Activated CD8-positive, alpha-beta memory T cell treated with anti-CD3 and anti-CD28 coated beads for 36 hours (primary cell): ENCODE data around the gene RTN4. TPM values are rescaled to one million over a fixed set of nuclear protein-coding genes. Genes with fewer than 3 reads are reported as not detected.

Source experiments
- CTCF ChIA-PET: fragments of 350-600 bp; sonication (Branson Sonifier 250); formaldehyde crosslinking; loops from one replicate; lab custom pipeline; 2021; ENCODE audit warnings: antibody characterized with exemption; lab: Charles Lee
- POLR2A ChIA-PET: fragments of 350-600 bp; sonication (Branson Sonifier 250); formaldehyde crosslinking; loops from one replicate; lab custom pipeline; 2021; ENCODE audit warnings: antibody characterized with exemption; lab: Charles Lee
- total RNA-seq, 2 experiments: library from RNA; stranded (reverse); gene quantifications; one replicate each; pipeline ENCODE4 v1.2.3, GENCODE V29; 2021

Gene RTN4
- total RNA-seq, 2 experiments from 2014 or later = 104 to 107 TPM

DNA sequence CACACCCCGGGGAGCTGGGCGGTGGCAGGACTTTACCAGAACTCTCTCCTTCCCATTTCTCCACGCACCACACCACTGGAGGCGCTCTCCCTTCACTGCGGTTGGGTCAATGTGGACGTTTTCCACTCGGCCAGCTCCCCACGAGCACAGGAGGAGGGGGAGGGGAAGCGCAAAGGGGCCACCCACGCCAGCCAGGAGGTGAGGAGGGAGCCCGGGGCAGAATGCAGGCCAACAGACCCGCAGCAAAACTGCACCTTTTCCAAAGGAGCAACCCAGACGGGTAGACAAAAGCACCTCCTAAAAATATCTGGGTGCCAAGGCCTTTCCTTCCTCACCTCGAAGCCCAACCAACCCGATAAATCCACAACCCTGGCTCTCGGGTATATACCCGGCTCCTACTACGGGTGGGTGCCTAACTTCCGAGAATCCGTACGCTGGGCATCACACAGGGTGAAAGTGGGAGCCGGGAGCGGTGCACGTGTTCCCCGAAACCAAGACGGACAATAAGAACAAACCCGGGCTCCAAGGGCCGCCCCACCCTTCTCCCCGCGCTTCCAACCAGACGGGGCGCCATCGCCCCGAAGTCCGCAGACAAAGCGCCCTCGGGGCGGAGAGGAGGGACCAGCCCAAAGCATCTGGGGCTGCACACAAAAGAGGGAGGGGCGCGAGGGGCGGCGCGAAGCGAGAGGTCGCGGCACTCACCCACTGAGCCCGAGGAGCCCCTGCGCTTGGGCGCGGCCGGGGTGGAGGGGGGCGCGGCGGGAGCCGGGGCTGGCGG is 1.0 kb downstream of the RTN4 start:
- ChIA-PET POLR2A (interaction anchor here (0.6 to 1.7 kb wide), 5 partner anchors 15 to 569 kb away, joined by 3 to 11 read pairs (median 3); partner anchors contain the start of genes CFAP36, CLHC1 and RPS27A), CTCF (interaction anchor here (0.9 to 2.8 kb wide), 2 partner anchors 22 to 85 kb away, joined by 3 to 17 read pairs; no protein-coding TSS in a partner anchor)

DNA sequence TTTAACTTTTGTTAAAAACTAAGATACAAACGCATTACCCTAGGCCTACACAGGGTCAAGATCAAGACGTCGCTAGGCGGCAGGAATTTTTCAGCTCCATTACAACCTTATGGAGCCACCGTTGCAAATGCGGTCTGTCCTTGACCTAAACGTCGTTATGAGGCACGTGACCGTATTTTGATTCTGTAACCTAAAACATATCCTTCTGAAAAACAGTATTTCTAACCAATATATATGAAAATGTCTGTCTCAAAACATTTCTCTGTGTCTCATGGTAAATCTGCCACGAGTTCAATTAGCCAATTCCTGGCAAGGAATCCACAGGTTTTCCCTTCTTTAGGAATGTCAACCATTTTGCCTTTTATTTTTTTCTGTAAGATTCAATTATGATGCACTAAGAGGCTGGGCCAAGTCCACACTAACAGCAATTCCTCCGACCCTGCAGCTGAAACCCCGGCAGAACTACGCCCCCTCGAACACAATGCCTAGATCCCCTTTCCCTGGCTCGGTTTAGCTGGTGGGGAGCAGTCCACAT is 1.7 kb downstream of the RTN4 start:
- POLR2A ChIA-PET = interaction anchor here (0.6 to 1.1 kb wide), 4 partner anchors 14 to 567 kb away, joined by 3 read pairs; partner anchors contain the start of gene CFAP36
- CTCF ChIA-PET = interaction anchor here (0.9 to 2.8 kb wide), 2 partner anchors 22 to 85 kb away, joined by 3 to 17 read pairs; no protein-coding TSS in a partner anchor

DNA sequence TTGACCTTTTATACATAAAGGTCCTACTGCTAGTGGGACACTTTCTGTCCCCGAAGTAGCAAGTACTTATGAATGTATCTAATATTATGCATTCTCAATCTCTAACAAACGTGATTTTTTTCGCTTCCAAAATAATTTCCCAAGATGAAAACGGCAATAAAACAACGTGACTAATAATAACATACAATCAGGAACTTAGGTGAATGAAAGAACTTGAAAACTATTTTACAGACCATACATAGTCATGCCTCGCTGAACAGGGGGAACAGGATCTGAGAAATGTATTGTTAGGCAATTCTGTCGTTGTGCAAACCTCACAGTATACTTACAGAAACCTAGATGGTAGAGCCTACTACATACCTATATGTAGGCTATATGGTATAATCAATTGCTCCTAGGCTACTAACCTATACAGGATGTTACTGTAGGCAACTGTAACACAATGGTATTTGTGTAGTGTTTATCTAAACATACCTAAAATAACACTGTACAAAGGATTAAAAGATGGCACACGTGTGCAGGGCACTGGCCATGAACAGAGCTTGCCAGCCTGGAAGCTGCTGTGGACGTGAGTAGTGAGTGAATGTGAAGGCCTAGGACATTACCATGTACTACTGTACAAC is 2.5 kb downstream of the RTN4 start:
- ChIA-PET CTCF (interaction anchor here (2.8 kb wide), 1 partner anchor 21 kb away, joined by 17 read pairs; no protein-coding TSS in a partner anchor), POLR2A (interaction anchor here (0.7 to 1.1 kb wide), 2 partner anchors 185 to 568 kb away, joined by 3 read pairs; no protein-coding TSS in a partner anchor)

DNA sequence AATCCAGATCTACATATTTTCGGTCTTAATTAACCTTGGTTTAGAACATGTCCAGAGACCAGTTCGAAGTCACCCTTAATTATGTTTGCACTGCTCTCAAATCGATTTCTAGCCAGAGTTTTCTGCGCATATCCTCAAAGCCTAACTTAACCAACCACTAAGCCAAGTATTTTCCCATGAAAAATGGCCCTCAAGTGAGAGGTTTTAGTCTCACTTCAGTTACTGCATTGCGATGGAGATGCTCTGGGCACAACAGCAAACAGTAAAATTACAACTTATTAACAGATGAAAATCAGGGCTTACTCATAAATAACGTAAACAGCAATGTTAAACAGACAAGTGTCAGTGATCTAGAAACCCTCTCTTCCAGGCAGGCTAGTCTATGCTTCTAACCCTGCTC is 4.5 kb downstream of the RTN4 start:
- ChIA-PET CTCF (no interaction called here), POLR2A (no interaction called here)

DNA sequence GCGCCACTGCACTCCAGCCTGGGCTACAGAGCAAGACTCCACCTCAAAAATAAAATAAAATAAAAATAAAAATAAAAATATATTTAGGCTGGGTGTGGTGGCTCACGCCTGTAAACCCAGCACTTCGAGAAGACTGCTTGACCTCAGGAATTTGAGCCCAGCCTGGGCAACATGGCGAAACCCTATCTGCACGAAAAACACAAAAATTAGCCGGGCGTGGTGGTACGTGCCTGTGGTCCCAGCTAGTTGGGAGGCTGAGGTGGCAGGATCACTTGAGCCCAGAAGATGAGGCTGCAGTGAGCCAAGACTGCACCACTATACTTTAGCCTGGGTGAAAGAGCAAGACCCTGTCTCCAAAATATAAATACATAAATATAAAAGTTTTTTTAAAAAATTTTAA is 6.4 kb downstream of the RTN4 start:
- ChIA-PET POLR2A (no interaction called here), CTCF (no interaction called here)

DNA sequence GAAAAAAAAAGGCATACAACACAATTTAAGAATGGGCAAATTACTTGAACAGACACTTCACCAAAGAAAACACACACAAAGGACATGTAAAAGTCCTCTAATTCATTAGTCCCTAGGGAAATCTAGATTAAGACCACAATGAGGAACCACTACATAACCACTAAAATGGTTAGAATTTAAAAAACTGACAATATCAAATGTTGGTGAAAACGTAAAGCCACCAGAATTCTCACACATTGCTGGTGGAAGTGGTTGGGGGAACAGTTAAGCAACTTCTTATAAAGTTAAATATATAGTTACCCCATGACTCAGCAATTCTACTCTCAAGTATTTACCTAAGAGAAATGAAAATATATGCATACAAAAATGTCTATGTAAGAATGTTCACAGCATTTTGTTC is 11.8 kb downstream of the RTN4 start:
- POLR2A ChIA-PET = no interaction called here
- CTCF ChIA-PET = no interaction called here

DNA sequence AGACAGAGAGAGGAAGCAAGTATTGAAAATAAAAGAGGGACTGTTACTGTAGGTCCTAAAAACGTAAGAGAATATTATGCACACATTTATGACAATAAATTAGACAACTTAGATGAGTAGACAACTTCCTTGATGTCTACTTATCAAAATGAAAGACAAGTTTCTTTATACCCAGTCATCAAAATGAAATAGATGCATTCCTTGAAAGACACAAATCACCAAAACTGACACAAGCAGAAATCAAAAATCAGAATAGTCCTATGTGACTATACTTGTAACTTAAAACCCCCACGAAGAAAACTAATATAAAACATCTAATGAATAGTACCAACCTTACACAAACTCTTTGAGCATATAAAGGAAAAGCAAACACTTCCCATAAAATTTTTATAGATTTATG is 14.5 kb downstream of the RTN4 start:
- POLR2A ChIA-PET = no interaction called here
- CTCF ChIA-PET = no interaction called here

DNA sequence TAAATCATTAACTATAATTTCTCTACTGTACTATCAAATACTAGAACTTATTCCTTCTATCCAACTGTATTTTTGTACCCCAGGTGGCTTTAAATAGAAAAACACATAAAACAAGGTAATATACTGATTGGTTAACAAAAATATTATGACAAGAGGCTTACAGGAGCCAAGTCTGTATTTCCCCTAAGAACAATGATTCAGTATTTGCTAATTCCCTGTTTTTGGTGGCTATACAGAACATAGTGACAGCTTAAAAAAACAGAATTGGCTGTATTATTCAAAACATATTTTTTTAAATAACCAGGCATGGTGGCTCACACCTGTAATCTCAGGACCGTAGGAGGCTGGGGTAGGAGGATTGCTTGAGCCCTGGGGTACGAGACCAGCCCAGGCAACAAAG is 16.3 kb downstream of the RTN4 start:
- POLR2A ChIA-PET = interaction anchor here (0.5 kb wide), 1 partner anchor 189 kb away, joined by 4 read pairs; no protein-coding TSS in a partner anchor
- CTCF ChIA-PET = no interaction called here

DNA sequence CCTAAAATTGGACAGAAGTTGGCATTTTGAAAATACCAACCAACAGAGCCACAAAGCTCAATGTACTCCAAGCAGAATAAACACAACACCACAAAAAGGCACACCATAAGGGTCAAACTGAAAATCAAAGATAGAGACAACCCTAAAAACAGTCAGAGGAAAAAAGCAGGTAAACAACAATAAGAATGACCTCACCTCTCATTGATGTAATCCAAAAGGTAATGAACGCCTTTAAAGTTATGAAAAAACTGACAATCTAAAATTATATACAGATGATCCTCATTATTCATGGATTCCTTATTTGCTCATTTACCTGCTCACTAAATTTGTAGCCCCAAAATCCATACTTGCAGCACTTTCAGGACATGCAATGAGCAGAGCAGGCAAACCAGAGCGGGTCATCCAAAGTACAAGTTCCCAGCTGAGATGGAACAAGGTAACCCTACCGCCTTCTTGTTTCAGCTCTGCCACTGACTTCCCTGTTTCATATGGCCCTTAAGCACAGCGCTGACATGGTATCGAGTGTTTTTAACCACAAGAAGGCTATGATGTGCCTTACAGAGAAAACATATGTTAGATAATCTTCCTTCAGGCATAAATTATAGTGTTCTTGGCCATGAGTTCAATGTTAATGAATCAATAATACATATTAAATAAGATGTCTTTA is 17.0 kb downstream of the RTN4 start:
- ChIA-PET CTCF (interaction anchor here (0.6 kb wide), 1 partner anchor 257 kb away, joined by 3 read pairs; no protein-coding TSS in a partner anchor), POLR2A (interaction anchor here (0.5 kb wide), 1 partner anchor 189 kb away, joined by 4 read pairs; no protein-coding TSS in a partner anchor)

DNA sequence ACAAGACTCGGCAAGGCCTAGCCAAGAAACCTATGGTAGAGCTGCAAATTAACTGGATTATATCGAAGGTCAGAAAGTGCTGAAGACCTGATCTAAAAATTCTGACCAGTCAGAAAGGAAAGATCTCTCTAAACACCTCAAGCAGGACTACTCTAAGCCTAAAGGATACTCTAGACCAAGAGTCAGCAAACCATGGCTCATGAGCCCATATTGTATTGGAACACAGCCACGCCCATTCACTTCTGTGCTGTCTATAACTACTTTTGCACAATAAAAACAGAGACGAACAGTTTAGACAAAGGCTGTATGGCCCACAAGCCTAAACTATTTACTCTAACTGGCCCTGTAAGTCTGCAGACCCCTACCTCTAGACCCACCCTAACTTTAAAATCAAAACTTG is 18.7 kb downstream of the RTN4 start:
- ChIA-PET CTCF (no interaction called here), POLR2A (no interaction called here)

DNA sequence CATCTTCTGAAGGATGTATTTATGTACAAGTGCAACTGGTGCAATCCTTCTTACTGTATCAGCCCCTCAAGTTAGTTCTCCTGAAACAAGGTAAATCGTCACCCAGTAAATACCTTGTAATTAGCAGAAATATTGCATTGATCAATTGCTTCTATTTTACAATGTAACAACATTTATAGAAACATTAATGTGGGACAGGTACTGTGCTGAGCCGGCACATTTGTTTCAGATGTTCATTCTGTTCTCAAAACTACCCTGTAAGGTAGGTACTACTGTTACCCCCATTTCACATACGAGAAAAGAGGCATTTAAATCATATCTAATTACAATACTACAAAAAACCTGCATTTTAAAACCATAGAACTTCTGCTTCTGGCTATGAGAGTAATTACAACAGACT is 19.5 kb downstream of the RTN4 start:
- ChIA-PET POLR2A (no interaction called here), CTCF (no interaction called here)

DNA sequence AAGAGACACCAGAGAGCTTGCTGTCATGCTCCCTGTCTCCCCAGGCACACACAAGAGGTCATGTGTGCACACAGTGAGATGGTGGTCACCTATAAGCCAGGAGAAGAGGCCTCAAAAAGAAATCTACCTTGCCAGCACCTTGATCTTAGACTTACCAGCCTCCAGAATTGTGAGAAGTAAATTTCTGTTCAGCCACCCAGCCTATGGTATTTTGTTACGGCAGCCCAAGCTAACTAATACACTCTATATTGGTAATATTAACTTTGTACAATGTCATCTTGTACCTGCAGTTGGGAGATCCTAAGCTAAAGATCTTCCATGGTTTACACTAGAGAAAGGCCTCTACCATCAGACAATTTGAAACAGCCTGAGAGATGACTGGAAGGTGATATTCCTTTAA is 21.2 kb downstream of the RTN4 start:
- POLR2A ChIA-PET = no interaction called here

DNA sequence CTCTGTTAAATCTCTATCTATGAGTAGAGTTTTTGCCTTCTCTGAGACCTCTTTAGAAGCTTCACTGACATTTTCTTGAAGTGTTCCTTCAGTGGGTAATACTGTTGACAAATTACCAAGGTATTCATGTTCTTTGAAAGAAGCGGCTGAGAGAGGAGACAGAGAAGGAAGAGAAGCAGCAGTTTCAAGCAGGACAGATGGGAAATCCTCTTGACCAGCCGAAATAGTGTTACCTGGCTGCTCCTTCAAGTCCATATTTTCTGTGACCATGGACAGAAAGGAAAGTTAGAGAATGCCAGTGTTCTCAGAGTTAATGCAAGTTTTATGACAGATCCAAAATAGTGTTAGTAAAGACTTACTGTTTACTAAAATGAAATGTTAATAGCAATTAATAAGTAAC is 23.0 kb downstream of the RTN4 start:
- POLR2A ChIA-PET = no interaction called here
- CTCF ChIA-PET = interaction anchor here (4.8 kb wide), 1 partner anchor 22 kb away, joined by 17 read pairs; the partner anchor contains the start of gene RTN4

More for the DNA sequence above, 21.2 kb downstream of the RTN4 start:
- CTCF ChIA-PET = interaction anchor here (4.8 kb wide), 1 partner anchor 20 kb away, joined by 17 read pairs; the partner anchor contains the start of gene RTN4

DNA sequence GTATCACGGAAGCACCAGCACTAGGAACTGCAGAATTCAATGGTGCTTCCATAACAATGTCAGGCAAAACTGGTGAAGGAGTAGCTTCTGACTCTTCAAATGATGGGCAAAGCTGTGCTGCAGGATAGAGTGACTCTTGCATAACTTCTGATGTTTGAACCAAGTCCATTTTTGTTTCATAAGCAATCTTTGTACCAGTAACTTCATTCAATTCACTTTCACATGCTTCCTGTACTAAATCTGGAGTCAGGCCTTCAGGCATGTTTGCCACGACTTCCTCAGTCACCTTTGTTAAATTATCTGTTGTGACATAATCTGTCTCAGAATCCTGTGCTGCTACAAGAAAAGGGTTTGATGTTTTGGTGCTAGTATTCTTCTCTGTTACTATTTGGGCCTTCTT is 24.0 kb downstream of the RTN4 start:
- ChIA-PET CTCF (interaction anchor here (4.8 kb wide), 1 partner anchor 23 kb away, joined by 17 read pairs; the partner anchor contains the start of gene RTN4), POLR2A (interaction anchor here (1.3 kb wide), 1 partner anchor 25 kb away, joined by 4 read pairs; the partner anchor contains the start of gene RTN4)

DNA sequence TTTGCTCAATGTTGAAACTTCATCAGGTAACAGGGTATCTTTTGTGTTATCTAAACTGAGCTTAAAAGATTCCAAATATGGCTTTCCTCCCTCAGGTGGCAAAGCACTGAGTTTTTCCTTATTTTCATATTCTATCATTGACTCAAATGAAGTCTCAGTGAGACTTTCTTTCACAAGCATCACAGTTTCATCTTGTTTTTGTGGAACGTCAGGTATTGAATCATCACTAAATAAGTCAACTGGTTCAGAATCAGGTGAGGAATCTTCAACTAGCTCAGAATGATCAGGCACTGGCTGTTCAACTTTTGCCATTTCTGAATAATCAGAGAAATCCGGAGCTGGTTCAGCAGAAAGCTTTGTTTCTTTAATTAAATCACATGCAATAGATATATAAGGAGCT is 24.6 kb downstream of the RTN4 start:
- ChIA-PET POLR2A (interaction anchor here (0.7 to 1.3 kb wide), 2 partner anchors 12 to 25 kb away, joined by 3 to 4 read pairs; partner anchors contain the start of gene RTN4), CTCF (interaction anchor here (0.6 to 4.8 kb wide), 2 partner anchors 24 to 48 kb away, joined by 3 to 17 read pairs; partner anchors contain the start of gene RTN4)

DNA sequence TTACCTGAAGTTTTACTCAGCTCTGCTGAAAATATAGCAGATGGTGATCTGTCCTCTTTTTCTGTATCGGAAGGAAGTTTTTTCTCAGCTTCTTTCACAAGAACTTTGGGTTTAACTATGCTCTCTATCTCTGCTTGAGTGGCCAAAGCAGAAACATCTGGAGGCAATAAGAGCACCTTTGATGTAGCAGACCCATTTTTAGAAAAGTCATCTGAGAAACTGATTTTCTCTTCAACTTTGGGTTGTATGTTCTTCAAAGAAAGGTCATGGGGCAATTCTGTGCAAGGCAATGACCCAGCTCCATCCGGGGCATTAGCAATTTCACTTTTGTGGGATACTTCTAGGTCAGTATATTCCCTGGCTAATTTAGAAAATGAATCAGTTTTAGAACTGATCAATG is 25.2 kb downstream of the RTN4 start:
- ChIA-PET POLR2A (interaction anchor here (0.7 to 1.3 kb wide), 2 partner anchors 11 to 26 kb away, joined by 3 to 4 read pairs; partner anchors contain the start of gene RTN4), CTCF (interaction anchor here (0.6 to 4.8 kb wide), 2 partner anchors 24 to 48 kb away, joined by 3 to 17 read pairs; partner anchors contain the start of gene RTN4)

DNA sequence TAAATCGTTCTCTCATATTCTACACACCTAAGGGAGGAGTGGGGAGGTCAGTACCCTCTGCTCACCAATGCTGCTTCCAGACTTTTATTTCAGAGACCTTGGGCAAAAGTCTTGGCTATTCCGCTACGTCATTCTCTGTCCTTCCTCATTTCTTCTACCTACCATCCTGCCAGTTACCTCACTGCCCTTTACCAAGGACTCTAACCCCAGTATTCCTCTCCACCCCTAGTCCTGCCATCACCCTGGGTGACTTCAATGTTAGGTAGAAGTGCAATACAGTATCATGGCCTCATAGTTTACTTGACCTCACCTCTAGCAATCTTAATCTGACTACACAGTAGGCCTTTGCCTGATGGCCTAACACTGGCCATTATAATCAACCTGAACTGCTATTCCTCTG is 27.8 kb downstream of the RTN4 start:
- ChIA-PET CTCF (no interaction called here), POLR2A (no interaction called here)

DNA sequence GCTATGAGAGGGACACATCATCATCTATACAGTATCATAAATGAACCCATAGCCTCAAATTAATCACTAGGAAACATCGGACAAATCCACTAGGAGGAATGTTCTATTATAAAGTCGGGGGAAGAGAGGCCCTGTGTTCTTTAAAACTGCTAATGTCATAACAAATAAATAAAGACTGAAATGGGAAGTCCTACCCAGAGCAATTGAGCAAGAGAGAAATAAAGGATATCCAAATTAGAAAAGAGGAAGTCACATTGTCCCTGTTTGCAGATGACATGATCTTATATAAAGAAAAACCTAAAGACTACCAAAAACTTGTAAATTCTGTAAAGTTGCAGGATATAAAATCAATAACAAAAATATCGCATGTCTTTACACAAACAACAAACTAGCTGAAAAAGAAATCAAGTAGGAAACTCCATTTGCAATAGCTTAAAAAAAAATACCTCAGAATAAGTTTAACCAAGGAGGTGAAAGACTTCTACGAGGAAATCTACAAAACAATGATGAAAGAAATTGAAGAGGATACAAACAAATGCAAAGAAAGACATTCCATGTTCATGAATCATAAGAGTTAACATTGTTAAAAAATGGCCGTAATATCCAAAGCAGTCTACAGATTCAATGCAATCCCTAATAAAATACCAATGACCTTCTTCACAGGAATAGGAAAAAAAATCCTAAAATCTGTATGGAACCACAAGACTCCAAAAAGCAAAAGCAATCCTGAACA is 30.6 kb downstream of the RTN4 start:
- POLR2A ChIA-PET = no interaction called here
- CTCF ChIA-PET = no interaction called here
